ENCODE data around the gene FBXO7.

- no peak for TF ChIP-seq CTCF (IDR thresholded peaks at IDR 0.05; ENCODE audit: borderline replicate concordance, extremely low read depth, low read length, poor library complexity, severe bottlenecking)
- no peak for TF ChIP-seq EZH2 (IDR thresholded peaks at IDR 0.05; ENCODE audit: borderline replicate concordance, low read depth, low read length, severe bottlenecking)
These were observed 46.0 kb downstream of the FBXO7 start for GRCh38 chr22:32520612-32521011.
